MCF 10A (cell line): ENCODE measurements around the gene MRPS35. TPM values are rescaled to one million over a fixed set of nuclear protein-coding genes. Genes with fewer than 3 reads are reported as not detected.
"Not testable (repeated sequence)": the region's sequence is repeated elsewhere in the genome, so short reads cannot be mapped to it uniquely, and the experiment has no call there.

Experiments used
- BruUV-seq: library from RNA; stranded (reverse); fragments of 400-500 nt; replicated peaks from 2 replicates; lab custom pipeline; 2021; lab: Mats Ljungman, UMichigan
- CTCF ChIA-PET: fragments of 300-600 bp; sonication (Branson Sonifier 250); formaldehyde crosslinking; extraction: SDS; loops from one replicate; lab custom pipeline; 2021; ENCODE audit warnings: antibody characterized with exemption, inconsistent platforms; lab: Yijun Ruan, JAX
- POLR2A ChIA-PET: fragments of 300-600, 350-650 bp; sonication (Branson Sonifier 250); formaldehyde crosslinking; extraction: SDS; loops from one replicate; lab custom pipeline; 2020; ENCODE audit warnings: antibody characterized with exemption, inconsistent platforms; lab: Yijun Ruan, JAX
- DNase-seq: peaks from one replicate; pipeline ENCODE4 v3.0.0-alpha.2; 2018; ENCODE audit not compliant: unreplicated experiment
- H3K27ac Mint-ChIP-seq: one replicate; pipeline ENCODE4 v1.8.0; 2022; ENCODE audit warnings: mild to moderate bottlenecking, low read depth, mixed read lengths; ENCODE audit not compliant: unreplicated experiment
- H3K27me3 Mint-ChIP-seq: one replicate; pipeline ENCODE4 v1.8.0; 2022; ENCODE audit warnings: mixed read lengths; ENCODE audit not compliant: insufficient read depth, unreplicated experiment
- H3K36me3 Mint-ChIP-seq: one replicate; pipeline ENCODE4 v1.8.0; 2022; ENCODE audit warnings: mild to moderate bottlenecking, moderate library complexity, mixed read lengths; ENCODE audit not compliant: insufficient read depth, unreplicated experiment
- H3K4me1 Mint-ChIP-seq: one replicate; pipeline ENCODE4 v1.8.0; 2022; ENCODE audit warnings: mixed read lengths; ENCODE audit not compliant: insufficient read depth, unreplicated experiment
- H3K4me3 Mint-ChIP-seq: one replicate; pipeline ENCODE4 v1.8.0; 2022; ENCODE audit warnings: mild to moderate bottlenecking, moderate library complexity, mixed read lengths; ENCODE audit not compliant: unreplicated experiment
- H3K9me3 Mint-ChIP-seq: one replicate; pipeline ENCODE4 v1.8.0; 2022; ENCODE audit warnings: mixed read lengths; ENCODE audit not compliant: unreplicated experiment
- intact Hi-C: fragments of 100-400 bp; cut with micrococcal nuclease; formaldehyde crosslinking; loops from 2 replicates; pipeline ENCODE4 v1.14.1; 2022
- total RNA-seq: library from RNA; stranded (reverse); gene quantifications from 2 replicates; pipeline ENCODE4 v1.2.3, GENCODE V29; 2022
- TF ChIP-seq, protein P1 (sequence below): fragments of 200-600 bp; IDR thresholded peaks from one replicate; pipeline ENCODE4 v1.8.0; 2022; ENCODE audit warnings: antibody characterized with exemption, mild to moderate bottlenecking; ENCODE audit not compliant: unreplicated experiment

Gene MRPS35
- total RNA-seq, 1 experiment from 2014 or later = 69.0 TPM

DNA sequence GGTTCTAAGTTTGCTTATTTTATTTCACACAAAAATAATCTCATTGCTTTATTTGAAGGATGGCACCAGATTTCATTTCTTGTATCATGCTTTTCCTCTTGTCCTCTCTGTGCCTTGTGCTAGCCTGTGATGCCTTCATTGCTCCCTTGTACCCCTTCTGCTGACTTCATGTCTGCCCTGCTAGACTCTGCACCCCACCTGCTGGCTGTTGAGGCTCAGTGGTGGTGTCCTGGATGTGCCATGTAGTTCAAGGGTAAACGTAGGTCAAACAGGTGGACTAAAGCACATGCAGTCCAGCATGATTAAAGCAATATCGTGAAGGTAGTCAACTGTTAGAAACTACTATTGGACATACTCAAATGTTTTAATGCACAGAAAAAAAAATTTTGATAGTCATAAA lies 21.6 kb downstream of the MRPS35 start:
- Mint-ChIP-seq H3K27ac (no peak overlapping the region), H3K36me3 (peaks cover 56% of the 10 kb centered on the region), H3K27me3 (no peaks in the 10 kb centered on the region), H3K9me3 (no peaks in the 10 kb centered on the region), H3K4me3 (no peak overlapping the region), H3K4me1 (peaks cover 5% of the 10 kb centered on the region)
- POLR2A ChIA-PET = interaction anchor here (1.8 kb wide), 1 partner anchor 48 kb away, joined by 5 read pairs; the partner anchor contains the start of genes KLHL42 and MANSC4
- no TSS peak for BruUV-seq
- peak; percentile 28 for DNase-seq
- CTCF ChIA-PET = interaction anchor here (0.5 to 5.9 kb wide), 15 partner anchors 10 to 1237 kb away, joined by 3 to 75 read pairs (median 5); no protein-coding TSS in a partner anchor
- intact Hi-C loops = loop anchor here (2.0 to 10.0 kb wide), 3 partner anchors 49 to 1263 kb away; partner anchors contain the start of genes KLHL42 and MANSC4
- TF ChIP-seq, protein P1, sequence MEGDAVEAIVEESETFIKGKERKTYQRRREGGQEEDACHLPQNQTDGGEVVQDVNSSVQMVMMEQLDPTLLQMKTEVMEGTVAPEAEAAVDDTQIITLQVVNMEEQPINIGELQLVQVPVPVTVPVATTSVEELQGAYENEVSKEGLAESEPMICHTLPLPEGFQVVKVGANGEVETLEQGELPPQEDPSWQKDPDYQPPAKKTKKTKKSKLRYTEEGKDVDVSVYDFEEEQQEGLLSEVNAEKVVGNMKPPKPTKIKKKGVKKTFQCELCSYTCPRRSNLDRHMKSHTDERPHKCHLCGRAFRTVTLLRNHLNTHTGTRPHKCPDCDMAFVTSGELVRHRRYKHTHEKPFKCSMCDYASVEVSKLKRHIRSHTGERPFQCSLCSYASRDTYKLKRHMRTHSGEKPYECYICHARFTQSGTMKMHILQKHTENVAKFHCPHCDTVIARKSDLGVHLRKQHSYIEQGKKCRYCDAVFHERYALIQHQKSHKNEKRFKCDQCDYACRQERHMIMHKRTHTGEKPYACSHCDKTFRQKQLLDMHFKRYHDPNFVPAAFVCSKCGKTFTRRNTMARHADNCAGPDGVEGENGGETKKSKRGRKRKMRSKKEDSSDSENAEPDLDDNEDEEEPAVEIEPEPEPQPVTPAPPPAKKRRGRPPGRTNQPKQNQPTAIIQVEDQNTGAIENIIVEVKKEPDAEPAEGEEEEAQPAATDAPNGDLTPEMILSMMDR = no peak

DNA sequence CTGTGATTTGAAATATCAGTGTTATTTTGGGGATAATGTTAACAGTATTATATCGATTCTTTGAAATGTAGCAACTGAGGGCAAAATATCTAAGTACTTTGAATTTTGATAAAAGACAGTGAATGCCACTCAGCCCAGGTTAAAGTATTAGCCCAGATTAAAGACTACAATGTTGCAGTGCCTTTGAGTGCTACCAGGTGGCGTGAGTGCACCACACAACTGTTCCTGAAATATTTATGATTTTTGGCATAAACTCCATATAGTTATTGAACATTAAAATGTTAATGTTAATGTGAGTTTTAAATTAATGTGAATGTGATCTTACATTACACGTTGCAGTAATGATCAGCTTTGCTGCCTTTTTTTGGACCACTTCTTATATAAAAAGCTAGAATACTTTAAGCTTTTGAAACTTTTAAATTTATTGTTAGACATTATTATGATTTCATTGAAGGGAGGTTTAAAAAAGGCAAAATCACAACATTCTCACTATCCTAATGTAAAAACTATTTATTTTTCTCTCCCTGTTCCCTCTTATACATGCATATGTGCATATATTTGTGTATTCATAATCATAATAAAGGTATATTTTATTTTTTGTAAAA lies 22.5 kb downstream of the MRPS35 start:
- Mint-ChIP-seq H3K4me3 (no peak overlapping the region), H3K4me1 (peaks cover 5% of the 10 kb centered on the region), H3K27me3 (no peaks in the 10 kb centered on the region), H3K36me3 (peaks cover 59% of the 10 kb centered on the region), H3K27ac (no peak overlapping the region), H3K9me3 (no peaks in the 10 kb centered on the region)
- no TSS peak for BruUV-seq
- ChIA-PET CTCF (interaction anchor here (0.6 to 5.9 kb wide), 21 partner anchors 9 to 1139 kb away, joined by 3 to 75 read pairs (median 5); no protein-coding TSS in a partner anchor), POLR2A (interaction anchor here (0.6 to 1.8 kb wide), 4 partner anchors 11 to 89 kb away, joined by 3 to 5 read pairs (median 3); partner anchors contain the start of genes KLHL42 and MANSC4)
- peak; percentile 41 for DNase-seq
- TF ChIP-seq, protein P1 = peak; percentile 91
- intact Hi-C loops = loop anchor here (1.0 to 10.0 kb wide), 8 partner anchors 48 to 1262 kb away; partner anchors contain the start of genes KLHL42 and MANSC4

DNA sequence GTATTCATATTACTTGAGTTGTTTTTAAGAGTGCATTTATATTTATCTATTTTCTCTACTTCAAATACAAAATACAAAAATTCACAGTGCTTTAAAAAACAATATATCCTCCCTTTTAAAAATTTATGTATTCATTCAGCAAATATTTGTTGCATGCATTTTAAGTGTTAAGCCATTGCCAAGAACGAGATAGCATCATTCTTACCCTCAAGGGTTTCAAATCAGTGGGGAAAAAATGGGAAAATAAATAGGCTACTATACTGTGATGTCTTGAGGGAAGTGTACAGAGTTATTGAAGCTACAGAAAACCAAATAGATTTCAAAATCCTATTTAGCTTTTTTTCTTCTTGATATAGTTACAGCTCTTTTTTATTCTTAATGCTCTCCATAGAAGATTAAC lies 23.2 kb downstream of the MRPS35 start:
- Mint-ChIP-seq H3K27ac (no peak overlapping the region), H3K4me1 (peaks cover 5% of the 10 kb centered on the region), H3K9me3 (no peaks in the 10 kb centered on the region), H3K36me3 (peaks cover 63% of the 10 kb centered on the region), H3K27me3 (no peaks in the 10 kb centered on the region), H3K4me3 (no peak overlapping the region)
- TF ChIP-seq, protein P1 = no peak
- BruUV-seq = no TSS peak
- no peak for DNase-seq
- ChIA-PET CTCF (interaction anchor here (0.7 to 5.9 kb wide), 22 partner anchors 8 to 1138 kb away, joined by 3 to 75 read pairs (median 4); no protein-coding TSS in a partner anchor), POLR2A (interaction anchor here (0.6 to 1.8 kb wide), 4 partner anchors 11 to 88 kb away, joined by 3 to 5 read pairs (median 3); partner anchors contain the start of genes KLHL42 and MANSC4)
- intact Hi-C loops = loop anchor here (1.0 to 10.0 kb wide), 8 partner anchors 47 to 1261 kb away; partner anchors contain the start of genes KLHL42 and MANSC4

DNA sequence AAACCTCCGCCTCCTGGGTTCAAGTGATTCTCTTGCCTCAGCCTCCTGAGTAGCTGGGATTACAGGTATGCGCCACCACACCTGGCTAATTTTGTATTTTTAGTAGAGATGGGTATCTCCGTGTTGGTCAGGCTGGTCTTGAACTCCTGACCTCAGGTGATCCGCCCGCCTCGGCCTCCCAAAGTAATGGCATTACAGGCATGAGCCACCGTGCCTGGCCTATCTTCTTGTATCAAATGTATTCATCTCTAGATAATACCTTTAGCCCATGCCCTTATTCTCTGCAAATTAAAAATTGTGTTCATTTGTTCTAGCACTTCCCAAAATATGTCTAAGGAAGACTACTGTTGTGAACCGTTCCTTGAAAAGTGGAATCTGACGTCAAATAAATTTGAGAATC lies 23.7 kb downstream of the MRPS35 start:
- H3K36me3 Mint-ChIP-seq = peaks cover 68% of the 10 kb centered on the region
- not testable (repeated sequence) for H3K27me3 Mint-ChIP-seq, BruUV-seq, DNase-seq, H3K4me3 Mint-ChIP-seq, H3K9me3 Mint-ChIP-seq, H3K4me1 Mint-ChIP-seq, H3K27ac Mint-ChIP-seq
- POLR2A ChIA-PET = interaction anchor here (0.9 to 2.7 kb wide), 5 partner anchors 13 to 1138 kb away, joined by 3 to 10 read pairs (median 3); partner anchors contain the start of genes KLHL42 and MANSC4
- CTCF ChIA-PET = interaction anchor here (0.7 to 5.9 kb wide), 12 partner anchors 8 to 441 kb away, joined by 3 to 75 read pairs (median 4); no protein-coding TSS in a partner anchor
- intact Hi-C loops = loop anchor here (10.0 kb wide), 2 partner anchors 1230 to 1260 kb away; no protein-coding TSS in a partner anchor
